Stimulated activated naive CD4-positive, alpha-beta T cell treated with Interleukin-2 at 50 U/mL for 16 hours (primary cell): ENCODE measurements around the gene GUCD1.
"Not testable (repeated sequence)": the region's sequence is repeated elsewhere in the genome, so short reads cannot be mapped to it uniquely, and the experiment has no call there.

Source experiments
- DNase-seq: peaks from one replicate; lab custom pipeline; 2025; lab: John Stamatoyannopoulos, UW

The GUCD1 gene

GRCh38 chr22:24554313-24555164, at the start of gene GUCD1:
GUCD1 (minus strand) TSS chr22:24555138; CDS start chr22:24554991, 147 bp downstream.
- DNase-seq, result no peak

DNA sequence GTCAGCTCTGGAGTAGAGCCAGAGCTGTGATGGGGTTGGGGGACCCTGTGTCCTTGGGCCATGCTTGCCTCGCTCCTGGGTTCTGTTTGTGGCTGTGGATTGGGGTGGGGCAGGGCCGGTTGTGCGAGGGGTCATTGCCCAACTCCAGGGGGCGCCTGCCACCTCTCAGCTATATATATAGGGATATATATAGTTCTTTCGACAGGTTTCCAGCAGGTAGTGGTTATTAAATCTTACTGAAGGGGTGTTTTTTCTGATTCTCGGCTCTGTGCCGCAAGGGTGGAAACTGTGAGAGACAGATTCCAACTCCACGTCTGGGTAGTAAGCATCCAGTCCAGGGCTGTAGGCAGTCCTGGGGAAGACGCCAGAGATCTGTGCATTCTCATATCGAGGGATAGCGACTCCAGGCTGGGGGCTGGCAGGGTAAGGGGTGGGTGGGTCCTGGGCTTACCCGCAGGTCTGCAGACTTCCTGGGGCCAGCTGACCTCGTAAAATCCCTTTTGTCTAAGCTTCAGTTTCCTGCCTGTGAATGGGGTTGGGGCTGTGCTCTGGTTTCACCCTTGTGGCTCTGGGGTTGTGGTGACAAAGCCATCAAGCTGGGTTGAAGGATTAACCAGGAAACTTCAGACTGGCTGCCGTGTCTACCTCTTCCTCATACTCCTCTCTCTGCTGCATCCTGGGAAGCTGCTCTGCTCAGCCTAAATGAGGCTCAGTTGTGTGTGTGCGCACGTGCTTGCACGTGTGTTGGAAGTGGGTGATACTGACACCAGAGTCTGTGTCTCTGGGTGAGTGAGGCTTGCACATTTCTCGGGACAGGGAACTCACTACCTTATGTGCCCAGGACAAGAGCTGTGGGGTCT, 49.1 kb upstream of the GUCD1 start:
- DNase-seq, result not testable (repeated sequence)

GRCh38 chr22:24602847-24603769, 48.2 kb upstream of the GUCD1 start, which contains the start of gene GGT1:
GGT1 (plus strand) TSS chr22:24603193; CDS start chr22:24611082, 7,889 bp downstream.
- not testable (repeated sequence) for DNase-seq

- not testable (repeated sequence) for DNase-seq
These were observed 47.3 kb upstream of the GUCD1 start for GRCh38 chr22:24602105-24602749.

DNA sequence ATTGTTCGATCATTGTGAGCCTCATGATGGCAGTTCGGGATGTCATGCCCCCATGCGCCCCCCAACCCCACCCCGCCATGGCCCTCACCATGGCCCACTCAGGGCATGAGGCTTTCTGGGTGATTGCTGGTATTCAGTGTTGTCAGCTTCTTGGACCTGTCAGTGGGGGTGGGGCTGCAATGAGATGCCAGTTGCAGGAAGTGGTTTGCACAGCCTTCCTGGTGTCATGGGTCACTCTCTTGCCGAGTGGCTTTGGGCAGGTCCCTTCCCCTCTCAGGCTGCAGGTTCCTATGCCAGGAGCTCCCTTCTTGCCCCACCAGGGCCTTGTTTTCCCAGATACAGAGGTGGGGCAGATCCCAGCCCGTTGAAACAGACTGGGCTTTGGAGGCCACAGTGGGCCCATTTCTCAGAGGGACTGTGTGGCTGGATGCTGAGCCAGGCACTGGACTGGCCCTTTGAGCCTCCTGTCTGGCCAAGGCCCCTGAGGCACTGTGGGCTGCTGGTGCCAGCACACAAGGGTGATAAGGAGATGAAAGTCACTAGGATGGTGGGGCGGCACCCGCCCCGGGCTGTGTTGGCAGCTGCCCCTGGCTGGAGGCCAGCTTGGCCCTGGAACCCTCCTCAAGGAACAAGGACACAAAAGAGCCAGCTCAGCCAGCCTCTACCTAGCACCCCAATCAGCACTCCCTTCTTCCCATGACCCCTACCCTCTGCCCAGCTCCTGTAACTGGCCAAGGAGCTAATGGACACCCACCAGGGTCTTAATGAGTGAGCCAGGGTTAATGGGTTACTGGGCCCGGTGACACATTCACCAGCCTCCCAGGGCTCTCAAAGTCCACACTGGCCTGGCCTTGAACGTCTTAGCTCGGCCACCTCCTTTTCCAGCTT, 46.5 kb upstream of the GUCD1 start:
- DNase-seq, result no peak

- DNase-seq, result not testable (repeated sequence)
These were observed 45.2 kb upstream of the GUCD1 start for GRCh38 chr22:24599958-24600715.

DNA sequence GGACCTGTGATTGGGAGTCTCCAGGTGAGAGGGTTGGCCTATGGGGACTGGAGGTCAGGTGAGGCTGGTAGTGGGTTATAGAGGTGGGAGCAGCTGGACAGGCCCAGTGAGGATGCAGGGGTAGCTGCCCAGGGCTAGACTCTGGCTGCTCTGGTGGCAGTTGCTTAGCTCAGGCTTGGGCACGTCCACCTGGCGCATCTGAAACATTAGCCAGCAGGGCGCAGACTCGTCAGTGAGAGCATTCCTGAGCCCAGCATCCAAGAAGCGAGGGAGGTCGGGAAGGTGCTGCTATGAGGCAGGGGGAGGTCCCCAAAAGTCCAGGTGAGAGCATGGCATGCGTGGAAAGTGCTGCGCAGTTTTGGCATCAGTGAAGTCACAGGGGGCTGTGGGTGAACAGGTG, 44.6 kb upstream of the GUCD1 start:
- DNase-seq, result no peak

DNA sequence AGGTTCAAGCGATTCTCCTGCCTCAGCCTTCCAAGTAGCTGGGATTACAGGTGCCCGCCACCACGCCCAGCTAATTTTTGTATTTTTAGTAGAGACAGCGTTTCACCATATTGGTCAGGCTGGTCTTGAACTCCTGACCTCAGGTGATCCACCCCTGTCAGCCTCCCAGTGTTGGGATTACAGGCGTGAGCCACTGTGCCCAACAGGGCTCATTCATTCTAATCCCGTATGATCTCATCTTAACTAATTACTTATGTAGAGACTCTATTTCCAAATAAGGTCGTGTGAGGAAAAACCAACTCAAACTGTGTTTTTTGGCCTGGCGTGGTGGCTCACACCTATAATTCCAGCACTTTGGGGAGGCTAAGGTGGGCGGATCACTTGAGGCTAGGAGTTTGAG, 42.1 kb upstream of the GUCD1 start:
- not testable (repeated sequence) for DNase-seq

GRCh38 chr22:24595863-24596262, 40.9 kb upstream of the GUCD1 start:
- no peak for DNase-seq

DNA sequence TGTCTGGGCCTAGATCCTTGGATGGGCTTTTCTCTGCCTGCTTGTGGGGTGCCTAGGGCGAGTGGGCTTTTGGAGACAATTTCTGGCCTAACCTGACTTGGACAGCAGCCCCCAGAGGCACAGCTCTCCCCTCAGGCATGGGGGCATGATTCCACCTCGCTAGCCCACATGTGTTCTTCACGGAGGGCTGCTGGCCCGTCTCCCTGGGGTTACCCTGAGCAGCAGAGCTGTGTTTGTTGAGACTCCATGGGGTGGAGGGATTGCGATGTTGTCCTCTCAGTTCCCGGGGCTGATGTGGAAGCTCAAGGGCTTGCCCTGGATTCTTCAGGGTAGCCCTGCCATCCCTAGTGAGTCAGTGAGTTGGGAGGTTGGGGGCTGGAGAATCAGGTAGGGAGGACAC, 40.3 kb upstream of the GUCD1 start:
- DNase-seq, result no peak

DNA sequence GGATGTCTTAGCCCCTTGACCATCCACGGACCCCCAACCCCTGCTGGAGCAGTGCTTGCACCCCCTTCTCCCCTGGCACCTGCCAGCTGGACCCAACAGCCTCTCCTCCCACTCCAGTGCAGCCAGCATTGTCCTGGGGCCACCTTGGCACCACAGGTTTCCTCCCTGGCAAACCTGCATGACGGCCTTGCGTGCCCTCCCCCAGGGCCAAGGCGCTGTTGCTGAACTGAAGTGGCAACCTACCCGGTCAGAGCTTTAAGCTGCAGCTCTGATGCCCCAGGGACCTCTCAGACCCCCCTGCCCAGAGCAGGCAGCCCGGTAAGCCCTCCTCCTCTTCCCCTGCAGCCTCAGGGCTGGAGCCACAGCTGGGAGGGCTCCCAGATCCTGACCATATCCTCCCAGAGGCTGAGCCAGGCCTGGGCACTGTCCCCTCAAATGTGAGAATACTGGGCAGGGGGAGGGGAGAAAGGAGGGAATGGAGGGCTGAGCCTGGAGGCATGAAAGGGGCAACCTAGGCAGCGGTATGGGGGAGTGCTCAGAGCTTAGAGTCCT, 39.7 kb upstream of the GUCD1 start:
- DNase-seq, result no peak

DNA sequence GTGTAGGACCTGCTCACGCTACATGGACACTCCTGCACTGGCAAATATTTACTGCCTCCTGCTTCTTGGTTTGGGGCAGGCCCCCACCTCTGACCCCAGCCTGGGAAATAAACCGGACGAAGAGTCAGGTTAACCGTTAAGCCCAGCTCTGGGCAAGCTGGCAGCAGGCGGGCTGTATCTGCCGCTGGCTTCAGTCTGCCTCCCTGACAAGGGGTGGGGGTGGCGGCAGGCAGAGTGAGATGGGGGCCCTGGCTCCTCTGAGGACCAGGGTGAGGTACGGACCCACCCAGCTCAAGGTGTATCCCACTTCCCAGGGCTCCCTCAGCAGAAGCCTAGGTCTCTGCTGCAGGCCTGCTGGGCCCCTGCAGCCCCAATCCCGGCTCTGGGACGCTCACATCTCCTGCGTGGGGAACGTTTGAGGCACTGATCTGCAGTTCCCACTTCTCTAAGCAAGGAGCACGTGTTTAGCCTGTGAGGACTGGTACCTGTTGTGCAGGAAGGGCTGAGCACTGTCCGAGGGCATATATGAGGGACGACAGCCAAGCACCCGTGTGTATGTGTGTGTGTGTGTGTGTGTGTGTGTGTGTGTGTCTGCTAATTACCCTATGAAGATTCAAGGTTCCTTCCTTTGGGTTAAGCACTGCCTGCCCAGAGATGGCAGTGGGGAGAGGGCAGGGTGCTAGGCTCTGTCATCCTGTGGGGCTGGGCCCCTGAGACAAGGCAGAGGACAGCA, 39.1 kb upstream of the GUCD1 start:
- no peak for DNase-seq

GRCh38 chr22:24593559-24593835, 38.6 kb upstream of the GUCD1 start:
- DNase-seq, result not testable (repeated sequence)

GRCh38 chr22:24592851-24593558, 38.1 kb upstream of the GUCD1 start, which contains the start of gene LRRC75B:
LRRC75B (minus strand) TSS chr22:24593073; CDS start chr22:24593039, 34 bp downstream.
- no peak for DNase-seq

- DNase-seq, result no peak
These were observed 37.3 kb upstream of the GUCD1 start for GRCh38 chr22:24592058-24592850.

- DNase-seq, result no peak
These were observed 36.4 kb upstream of the GUCD1 start for GRCh38 chr22:24591286-24591830.
